GM21447 (cell line): Measurements from ENCODE around the gene ACYP2.

Experiments
- ATAC-seq: cut with Tn5 transposase; IDR thresholded peaks from one replicate; pipeline ENCODE4 v1.9.1; 2021; ENCODE audit not compliant: unreplicated experiment

The ACYP2 gene

DNA sequence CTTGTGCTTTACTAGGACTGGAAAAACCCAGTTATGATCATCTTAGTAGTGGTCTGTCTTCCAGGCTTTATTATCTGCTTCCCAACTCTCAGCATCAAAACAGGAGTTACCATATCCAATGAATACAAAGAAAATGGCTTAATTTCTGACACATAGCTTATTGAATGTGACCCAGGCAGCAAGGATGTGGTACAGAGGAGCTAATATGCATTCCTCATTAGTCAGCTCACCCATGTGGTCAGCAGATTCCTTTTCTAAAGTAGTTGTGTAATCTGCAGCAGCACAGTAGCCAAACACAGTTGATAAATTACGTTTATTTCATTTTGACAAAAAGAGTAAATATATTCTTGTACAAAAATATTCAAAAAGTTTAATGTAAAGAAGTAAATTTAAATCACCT is 97.0 kb downstream of the ACYP2 start:
- no peak for ATAC-seq

DNA sequence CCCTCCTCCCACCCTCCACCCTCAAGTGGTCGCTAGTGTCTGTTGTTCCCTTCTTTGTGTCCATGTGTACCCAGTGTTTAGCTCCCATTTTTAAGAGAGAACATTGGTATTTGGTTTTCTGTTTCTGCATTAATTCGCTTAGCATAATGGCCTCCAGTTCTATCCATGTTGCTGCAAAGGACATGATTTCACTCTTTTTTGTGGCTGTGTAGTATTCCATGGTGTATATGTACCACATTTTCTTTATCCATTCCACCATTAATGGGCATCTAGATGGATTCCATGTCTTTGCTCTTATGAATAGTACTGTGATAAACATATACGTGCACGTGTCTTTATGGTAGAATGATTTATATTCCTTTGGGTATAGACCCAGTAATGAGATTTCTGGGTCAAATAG is 97.7 kb downstream of the ACYP2 start:
- ATAC-seq, result no peak

DNA sequence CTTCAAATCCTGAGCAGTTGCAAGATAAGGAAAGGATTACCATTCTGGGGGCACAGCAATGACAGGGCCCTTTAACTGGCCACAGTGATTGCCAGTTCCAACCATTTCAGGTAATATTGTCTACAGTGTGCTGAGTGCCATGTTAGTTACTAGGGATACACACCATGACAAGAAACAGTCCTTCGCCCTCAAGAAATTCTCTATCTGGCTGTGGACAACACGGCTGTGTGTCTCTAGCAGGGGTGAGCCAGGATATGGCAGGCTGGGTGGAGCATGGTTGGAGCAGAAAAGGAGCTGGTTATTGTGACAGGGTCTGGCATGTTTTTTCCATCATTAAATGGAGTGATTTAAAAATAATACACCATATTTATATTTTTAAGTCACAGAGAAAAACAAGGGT is 109.6 kb downstream of the ACYP2 start:
- ATAC-seq, result no peak

DNA sequence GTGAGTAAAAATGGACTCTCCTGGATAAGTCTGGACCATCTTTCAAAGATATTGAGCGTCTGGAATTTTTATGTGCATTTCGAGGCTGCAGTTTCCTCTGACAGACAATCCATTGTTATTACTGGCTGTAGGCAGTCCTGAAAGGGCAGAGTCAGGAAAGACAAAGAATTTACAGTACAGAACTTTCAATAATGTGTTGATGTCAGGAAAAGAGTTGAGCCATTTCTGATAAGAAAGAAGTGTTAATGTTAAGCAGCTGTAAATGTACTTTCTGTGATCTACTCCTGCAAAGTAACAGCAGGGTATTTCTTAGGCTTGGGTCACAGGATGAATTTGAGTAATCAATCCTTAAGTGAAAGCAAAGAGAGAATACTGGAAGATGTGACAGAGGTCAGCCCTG is 110.8 kb downstream of the ACYP2 start:
- no peak for ATAC-seq

DNA sequence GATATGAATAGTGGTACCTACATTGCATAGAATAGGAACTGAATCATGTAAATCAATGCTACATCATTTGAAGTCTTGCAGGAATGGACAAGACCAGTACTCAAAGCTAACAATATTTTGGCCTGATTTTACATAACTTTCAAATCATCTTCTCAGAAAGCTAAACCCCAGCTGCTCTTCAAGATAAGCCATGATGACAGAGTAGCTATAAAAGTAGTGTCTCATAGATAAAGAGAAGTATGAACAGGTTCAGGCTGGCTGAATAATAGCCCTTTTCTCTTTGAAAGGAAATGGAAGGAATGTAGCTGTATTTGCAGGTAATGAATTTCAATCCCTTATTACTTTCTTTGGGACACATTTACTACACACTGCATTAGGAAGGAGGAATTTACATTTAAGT is 112.4 kb downstream of the ACYP2 start:
- no peak for ATAC-seq

DNA sequence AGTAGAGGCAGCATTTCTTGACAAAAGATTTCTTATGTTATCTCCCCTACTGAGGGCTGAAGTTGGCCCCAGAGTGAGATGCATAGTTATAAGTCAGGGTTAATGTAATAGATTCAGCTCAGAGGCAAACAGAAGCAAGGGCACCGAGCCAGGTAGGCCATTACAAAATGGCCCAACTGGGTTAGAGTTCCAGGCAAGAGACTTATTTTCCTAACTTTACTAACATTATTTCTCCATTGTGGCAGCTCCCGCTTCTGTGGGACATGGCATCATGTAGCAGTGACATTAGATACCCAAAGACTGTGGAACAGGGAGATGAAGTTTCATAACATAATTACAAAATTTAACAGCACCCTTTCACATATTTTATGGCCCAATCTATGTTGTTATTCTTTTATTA is 113.5 kb downstream of the ACYP2 start:
- no peak for ATAC-seq

DNA sequence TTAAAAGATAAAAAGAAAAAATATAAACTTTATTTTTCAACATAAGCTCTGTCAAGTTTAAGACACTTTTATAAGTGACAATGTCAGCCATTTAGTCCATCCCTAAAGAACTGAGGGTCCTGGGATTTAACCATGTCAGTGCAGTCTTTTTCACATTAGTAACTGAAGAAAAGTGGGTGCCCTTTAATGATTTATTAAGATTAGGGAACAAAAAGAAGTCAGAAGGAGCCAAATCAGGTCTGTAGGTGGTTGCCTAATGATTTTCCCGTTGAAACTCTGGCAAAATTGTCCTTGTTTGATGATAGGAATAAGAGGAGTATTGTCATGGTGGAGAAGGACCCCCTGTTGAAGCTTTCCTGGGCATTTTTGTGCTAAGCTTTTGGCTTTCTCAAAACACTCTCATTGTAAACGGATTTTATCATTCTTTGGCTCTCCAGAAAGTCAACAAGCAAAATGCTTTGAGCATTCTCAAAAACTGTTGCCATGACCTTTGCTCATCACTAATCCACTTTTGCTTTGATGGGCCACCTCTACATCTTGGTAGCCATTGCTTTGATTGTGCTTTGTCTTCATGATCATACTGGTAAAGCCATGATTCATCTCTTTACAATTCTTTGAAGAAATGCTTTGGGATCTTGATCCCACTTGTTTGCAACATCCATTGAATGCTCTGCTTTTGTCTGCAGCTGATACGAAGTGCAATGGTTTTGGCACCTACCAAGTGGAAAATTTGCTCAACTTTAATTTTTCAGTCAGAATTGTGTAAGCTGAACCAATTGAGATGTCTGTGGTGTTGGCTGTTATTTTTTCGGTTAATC is 118.6 kb downstream of the ACYP2 start:
- no peak for ATAC-seq

DNA sequence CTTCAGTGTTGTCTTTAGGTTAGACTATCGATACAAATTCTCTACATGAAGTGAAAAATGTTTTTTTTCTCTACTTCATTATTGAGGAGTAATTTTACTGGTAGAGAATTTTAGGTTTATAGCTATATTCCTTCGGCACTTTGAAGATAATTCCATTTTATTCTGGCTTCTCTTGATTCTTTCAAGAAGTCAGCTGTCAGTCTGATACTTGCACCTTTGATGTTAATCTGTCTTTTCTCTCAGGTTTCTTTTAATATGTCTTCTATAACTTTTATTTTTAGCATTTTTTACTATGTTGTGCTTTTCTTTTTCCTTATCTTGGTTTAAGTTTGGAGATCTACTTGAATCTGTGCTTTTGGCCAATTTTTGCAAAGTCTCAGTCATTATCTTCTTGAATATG is 122.0 kb downstream of the ACYP2 start:
- no peak for ATAC-seq

DNA sequence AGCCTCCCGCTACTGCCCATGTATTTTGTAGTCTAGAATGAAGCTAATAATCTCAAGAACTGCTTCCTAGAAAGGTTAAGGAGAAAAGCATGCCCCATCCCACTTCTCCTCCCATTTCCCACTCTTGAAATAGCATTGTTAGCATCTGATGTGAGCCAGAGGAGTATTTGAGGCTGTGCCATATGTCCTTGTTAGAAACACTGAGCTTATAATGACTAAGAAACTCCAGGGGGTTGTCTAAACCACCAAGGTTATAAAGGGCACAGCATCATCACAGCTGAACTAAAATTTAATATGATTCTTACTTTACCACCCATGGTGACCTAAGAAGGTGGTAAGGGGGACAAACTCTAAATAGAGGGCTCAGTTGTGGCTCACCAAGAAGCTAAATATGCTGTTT is 124.0 kb downstream of the ACYP2 start:
- no peak for ATAC-seq

DNA sequence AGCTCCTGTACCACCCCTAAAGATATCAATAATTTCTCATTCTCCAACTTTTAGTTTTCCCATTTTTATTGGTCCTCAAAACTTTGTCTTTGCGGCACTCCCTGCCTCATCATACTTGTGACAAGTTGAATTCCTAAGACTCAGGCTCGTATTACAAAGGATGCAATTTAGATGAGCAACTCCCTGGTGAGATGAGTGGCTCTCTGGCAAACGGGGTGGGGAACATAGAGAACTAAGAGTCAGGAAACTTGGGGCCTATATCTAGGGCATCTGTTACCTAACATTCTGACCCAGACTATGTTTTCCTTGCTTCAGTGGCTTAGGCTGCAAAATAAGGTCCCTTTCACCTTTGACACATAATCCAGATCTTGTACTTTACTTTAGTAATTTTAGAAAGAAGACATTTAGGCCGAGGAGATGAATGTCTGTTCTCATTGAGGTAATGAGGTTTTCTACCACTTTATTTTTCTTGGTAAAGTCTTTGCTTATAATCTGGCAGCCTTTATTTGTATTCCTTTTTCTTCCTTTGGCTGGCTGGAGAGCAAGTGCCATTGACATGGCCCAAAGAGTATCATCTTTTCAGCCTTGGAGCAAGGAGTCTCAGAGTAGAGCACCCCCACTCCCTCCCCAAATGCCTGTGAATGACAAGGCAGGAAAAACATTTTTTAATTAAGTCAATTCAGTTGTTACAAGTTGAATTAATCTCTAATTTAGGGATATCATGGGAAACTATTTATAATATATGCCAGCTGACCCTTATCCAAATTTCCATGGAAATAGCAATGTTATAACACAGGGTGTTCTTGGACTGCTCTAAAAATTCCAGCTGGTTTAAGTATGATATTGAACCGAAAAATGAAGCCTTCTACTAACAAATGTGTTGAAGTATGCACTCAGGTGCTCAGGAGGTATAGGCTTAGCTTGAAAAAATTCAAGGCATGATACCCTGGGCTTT is 125.4 kb downstream of the ACYP2 start:
- ATAC-seq, result no peak

DNA sequence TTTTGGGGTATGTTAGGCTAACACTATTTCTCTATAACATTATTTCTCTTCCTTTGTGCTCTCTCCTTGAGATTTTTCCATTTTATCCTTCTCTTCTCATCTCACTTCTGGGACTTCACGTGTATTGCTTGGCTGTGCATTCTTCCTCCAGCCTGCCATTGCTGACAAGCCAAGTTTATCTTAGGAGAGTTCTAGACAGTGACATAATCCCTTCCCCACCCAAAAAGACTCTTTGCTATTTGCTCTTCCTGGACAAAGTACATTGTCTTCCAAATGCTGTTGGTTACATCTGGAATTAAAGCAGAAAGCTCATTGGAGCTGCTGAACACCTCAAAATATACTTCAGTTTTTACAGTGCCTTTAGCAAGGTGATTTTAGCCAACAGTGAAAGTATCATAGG is 131.7 kb downstream of the ACYP2 start:
- no peak for ATAC-seq

DNA sequence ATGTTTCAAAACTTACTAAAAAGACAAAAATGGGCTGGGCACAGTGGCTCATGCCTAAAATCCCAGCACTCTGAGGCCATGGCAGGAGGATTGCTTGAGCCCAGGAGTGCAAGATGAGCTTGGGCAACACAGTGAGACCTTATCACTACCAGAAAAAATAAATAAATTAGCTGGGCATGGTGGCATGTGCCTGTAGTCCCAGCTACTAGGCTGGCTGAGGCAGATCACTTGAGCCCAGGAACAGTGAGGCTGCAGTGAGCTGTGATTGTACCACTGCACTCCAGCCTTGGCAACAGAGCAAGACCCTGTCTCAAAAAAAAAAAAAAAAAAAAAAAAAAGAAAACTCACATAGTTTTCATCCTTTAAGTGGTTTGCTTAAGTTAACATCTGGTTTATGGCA is 134.2 kb downstream of the ACYP2 start:
- ATAC-seq, result no peak

DNA sequence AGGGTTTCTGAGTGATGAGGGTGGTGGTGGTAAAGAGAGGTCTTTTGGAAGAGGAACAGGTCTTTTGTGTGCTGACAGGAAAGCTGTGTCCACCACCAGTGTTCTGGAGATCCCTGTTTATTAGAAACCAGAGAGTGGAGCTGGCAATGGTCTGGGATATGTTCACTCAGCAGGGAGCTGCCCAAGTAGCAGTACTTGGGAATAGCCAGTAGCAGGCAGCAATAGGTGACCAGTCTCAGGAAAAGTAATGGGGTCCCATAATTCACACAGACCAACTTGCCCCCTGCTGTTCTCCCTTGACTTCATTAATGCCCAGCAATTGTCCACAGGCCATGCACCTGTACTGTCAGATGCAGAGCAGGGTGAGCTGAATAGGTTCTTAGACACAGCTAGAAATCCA is 138.8 kb downstream of the ACYP2 start:
- no peak for ATAC-seq

DNA sequence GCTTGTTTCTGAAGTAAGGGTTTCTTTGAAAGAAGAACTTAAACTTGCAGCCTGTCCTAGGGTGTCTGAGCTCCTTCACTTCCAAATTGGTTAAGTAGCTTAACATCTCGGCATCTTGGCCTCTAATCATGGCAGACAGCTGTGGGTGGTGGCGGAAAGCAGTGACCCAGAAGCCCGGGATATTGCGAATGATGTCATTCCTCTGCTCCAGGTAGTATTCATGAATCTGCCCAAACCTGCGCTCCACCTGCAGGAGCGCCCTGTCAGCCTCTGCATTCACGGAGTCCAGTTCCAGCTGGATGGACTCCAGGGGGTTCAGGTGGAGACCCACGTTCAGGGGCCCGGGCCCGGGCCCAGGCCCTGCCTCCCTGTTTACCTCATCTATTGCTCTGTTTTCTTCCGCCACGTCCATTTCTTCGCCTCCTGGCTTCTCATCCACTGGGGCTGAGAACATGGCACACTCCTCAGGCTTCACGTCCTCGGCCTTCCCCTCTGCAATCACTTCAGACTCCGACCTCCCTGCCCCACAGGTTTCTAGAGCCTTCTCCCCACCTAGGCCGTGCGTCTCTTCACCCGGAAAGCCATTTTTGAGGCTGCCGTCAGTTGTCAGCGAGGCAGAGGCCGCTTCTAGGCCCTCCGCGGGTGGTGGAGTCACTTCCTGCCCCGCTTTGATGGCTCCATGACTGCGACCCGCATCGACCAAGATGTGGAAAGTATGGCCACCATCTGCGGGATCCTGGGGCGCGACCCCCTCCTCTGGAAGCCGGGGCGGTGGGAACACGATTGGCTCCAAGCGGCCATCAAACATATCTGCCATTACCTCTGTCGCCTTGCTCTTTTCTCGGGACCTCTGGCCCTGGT is 140.0 kb downstream of the ACYP2 start:
- no peak for ATAC-seq

DNA sequence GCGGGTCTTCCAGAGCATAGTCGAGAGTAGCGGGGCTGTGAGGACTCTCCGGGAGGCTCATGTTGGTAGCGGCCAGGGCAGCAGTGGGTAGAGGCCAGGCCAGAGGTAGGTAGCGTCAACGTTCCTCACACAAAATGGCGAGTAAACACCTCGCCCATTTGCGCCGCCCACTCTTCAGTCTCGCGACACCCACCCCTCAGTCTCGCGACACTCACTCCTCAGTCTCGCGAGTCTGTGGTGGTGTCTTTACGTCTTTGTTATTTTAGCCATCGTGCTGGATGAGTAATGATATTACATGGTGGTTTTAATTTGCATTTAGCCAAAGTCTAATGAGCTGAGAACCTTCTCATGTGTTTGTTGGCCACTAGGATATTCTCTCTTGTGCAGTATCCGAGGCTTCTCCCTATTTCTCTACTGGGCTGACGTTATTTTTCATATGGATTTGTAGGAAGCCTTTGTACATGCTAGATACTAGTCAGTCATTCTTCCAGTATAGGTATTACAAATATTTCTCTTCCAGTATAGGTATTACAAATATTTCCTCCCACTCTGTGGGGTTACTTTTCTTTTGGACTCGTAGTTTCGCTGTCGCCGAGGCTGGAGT is 140.8 kb downstream of the ACYP2 start, which contains the start of gene TSPYL6:
TSS of gene TSPYL6 (minus strand) at position 139 of the 604 bp plus-strand sequence. CDS start at position 61, 78 bp downstream.
- ATAC-seq, result no peak

DNA sequence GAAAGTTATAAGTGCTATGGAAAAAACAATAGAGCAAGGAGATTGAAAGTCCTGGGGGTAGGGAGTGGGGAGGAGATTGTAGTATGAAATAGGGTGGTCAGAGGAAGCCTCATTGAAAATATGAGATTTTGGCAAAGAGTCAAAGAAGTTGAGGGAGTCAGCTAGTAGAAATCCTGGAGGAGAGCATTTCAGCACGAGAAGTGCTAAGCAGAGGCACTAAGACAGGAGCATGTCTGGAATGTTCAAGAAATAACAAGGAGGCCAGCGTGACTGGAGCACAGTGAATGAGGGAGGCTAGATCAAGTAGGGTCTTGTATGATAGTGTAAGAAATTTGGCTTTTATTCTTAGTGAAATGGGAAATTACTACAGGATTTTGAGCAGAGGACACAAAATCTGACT is 142.8 kb downstream of the ACYP2 start:
- ATAC-seq, result no peak

DNA sequence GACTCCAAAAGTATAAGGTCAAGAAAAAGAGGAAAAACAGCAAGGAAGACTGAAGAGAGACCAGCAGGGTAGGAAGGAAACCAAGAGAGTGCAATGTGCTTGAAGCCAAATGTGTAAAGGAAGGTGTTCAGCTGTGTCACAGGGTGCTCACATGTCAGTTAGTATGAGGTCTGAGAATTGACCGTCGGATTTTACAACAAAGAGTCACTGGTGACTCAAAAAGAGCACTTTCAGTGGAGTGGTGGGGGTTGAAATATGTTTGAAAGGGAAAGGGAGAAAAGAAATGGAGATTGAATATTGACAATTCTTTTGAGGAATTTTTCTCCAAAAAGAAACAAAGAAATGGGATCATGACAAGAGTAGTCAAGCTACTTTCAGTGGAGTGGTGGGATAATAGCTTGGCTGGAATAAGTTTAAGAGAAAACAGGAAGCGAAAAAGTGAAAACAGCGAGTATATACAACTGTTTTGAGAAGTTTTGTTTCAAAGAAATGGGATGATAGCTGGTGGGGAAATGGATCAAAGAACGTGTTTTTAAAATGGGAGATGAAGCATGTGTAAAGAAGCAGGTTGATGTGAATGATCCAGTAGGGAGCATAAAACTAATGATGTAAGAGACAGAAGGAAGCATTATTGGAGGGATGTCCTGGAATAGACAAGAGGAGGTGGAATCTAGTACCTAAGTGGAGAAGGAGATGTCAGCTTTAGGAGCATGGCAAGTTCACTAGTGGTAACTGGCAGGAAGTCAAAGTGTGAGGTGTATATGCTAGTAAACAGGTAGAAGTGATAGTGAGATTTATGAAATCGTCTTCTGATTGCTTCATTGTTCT is 144.2 kb downstream of the ACYP2 start:
- peak; percentile 66 for ATAC-seq

DNA sequence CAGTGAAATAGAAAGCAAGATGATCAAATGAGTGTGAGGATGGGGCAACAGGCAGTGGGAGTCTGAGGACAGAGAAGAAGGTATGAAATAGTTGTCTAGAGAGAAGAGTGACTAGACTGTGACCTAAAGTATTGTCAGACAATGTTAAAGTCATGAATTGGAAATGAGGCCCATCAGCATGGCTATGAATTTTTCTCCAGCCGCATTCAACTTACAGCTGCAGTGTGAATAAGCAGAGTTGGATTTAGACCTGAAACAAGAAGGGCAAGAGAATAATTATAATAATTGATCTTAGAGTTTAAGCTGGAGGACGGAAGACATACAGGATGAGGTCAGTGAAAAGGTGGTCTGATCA is 144.8 kb downstream of the ACYP2 start:
- ATAC-seq, result no peak

DNA sequence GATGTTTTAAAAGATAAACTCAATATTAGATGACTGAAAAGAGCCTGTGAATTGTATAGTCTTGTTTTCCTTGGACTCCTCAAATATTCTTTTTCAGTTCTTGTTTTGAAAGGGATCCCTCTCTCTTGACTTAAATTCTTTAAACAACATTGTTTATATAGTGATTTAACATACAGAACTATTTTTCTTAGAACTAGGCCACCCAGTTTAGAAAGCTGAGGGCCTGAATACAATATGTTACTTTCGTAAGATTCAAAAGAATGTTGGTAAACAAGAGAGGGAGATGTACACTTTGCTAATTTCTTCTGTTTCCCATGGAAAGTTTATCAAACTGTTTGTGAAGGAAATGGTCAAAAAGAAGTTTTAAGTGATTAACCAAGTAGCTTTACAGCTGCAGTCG is 146.1 kb downstream of the ACYP2 start:
- no peak for ATAC-seq
